ENCODE results near the gene PDHB.

GRCh38 chr3:58432905-58433304, 727 bp downstream of the PDHB start:
- TF ChIP-seq POU2F2 (IDR thresholded peaks at IDR 0.05; ENCODE audit: borderline replicate concordance, low read depth, low read length) (no peak), KLF5 (IDR thresholded peaks at IDR 0.05; ENCODE audit: partially characterized antibody) (no peak), TAF1 (IDR thresholded peaks at IDR 0.05; ENCODE audit: borderline replicate concordance, low read depth, low read length) (no peak), NFXL1 (IDR thresholded peaks at IDR 0.05; ENCODE audit: borderline replicate concordance) (no peak)
- TF ChIP-seq, protein P1, sequence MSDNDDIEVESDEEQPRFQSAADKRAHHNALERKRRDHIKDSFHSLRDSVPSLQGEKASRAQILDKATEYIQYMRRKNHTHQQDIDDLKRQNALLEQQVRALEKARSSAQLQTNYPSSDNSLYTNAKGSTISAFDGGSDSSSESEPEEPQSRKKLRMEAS (IDR thresholded peaks at IDR 0.05; ENCODE audit: low read depth, low read length), result no peak
- TF ChIP-seq, protein P2, sequence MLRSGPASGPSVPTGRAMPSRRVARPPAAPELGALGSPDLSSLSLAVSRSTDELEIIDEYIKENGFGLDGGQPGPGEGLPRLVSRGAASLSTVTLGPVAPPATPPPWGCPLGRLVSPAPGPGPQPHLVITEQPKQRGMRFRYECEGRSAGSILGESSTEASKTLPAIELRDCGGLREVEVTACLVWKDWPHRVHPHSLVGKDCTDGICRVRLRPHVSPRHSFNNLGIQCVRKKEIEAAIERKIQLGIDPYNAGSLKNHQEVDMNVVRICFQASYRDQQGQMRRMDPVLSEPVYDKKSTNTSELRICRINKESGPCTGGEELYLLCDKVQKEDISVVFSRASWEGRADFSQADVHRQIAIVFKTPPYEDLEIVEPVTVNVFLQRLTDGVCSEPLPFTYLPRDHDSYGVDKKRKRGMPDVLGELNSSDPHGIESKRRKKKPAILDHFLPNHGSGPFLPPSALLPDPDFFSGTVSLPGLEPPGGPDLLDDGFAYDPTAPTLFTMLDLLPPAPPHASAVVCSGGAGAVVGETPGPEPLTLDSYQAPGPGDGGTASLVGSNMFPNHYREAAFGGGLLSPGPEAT (IDR thresholded peaks at IDR 0.05; ENCODE audit: low read depth), result no peak

Measured in GM12878 (cell line).